NOMO-1 treated with dmso at 0.1 percent for 144 hours (cell line): ENCODE data around the gene GGT5.
"Not testable (repeated sequence)": the region's sequence is repeated elsewhere in the genome, so short reads cannot be mapped to it uniquely, and the experiment has no call there.

Experiments used
- DNase-seq: peaks from one replicate; lab custom pipeline; 2025; ENCODE audit not compliant: unreplicated experiment; lab: John Stamatoyannopoulos, UW

GGT5 gene

DNA sequence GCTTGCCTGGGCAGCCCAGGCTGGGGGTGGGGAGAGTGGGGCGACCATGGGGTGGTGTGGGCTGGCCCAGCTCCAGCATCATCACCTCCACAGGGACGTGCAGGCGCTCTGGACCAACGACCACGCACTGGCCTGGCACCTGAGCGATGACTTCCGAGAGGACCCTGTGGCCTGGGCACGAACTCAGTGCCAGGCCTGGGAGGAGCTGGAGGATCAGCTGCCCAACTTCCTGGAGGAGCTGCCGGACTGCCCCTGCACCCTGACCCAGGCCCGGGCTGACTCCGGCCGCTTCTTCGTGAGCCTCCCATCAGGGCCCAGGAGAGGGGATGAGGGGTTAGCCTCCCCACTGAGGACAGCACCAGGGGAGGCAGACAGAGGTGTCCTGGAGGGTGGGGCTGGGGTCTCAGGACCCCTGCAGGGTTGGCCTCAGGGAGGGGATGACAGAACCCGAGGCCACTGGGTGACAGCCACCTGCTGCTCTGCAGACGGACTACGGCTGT is 59.8 kb downstream of the GGT5 start:
- no peak for DNase-seq

GRCh38 chr22:24184057-24184798 is 60.7 kb downstream of the GGT5 start:
- no peak for DNase-seq

DNA sequence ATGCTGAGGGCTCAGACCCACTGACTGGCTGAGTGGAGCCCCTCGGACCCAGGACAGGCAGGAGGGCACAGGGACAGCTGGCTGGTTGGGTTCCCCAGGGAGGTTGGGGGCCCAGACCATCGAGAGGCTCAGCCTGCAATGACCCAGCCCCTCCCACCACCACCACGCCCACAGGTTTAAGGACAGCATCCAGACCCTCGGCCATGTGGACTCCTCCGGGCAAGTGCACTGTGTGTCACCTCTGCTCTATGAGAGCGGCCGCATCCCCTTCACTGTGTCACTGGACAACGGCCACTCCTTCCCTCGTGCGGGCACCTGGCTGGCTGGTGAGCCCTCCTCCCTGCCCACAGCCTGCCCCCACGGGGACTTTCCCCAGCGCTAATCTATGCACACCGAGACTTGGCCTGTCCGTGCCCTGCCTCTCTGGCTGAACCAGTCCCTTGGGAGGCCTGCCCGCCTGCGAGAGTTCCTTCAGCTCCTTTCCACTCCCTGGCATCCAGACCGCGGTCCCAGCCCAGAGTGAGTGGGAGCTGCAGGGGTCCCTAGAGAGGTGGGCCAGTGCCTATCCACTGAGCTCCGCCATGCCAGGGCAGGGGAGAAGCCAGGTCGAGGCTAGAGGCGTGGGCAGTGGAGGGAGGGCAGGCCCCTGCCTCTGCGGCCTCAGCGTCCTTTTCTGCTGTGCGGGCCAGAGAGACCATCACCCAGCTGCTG is 61.4 kb downstream of the GGT5 start:
- no peak for DNase-seq

GRCh38 chr22:24182900-24183246 is 62.0 kb downstream of the GGT5 start:
- DNase-seq: not testable (repeated sequence)

DNA sequence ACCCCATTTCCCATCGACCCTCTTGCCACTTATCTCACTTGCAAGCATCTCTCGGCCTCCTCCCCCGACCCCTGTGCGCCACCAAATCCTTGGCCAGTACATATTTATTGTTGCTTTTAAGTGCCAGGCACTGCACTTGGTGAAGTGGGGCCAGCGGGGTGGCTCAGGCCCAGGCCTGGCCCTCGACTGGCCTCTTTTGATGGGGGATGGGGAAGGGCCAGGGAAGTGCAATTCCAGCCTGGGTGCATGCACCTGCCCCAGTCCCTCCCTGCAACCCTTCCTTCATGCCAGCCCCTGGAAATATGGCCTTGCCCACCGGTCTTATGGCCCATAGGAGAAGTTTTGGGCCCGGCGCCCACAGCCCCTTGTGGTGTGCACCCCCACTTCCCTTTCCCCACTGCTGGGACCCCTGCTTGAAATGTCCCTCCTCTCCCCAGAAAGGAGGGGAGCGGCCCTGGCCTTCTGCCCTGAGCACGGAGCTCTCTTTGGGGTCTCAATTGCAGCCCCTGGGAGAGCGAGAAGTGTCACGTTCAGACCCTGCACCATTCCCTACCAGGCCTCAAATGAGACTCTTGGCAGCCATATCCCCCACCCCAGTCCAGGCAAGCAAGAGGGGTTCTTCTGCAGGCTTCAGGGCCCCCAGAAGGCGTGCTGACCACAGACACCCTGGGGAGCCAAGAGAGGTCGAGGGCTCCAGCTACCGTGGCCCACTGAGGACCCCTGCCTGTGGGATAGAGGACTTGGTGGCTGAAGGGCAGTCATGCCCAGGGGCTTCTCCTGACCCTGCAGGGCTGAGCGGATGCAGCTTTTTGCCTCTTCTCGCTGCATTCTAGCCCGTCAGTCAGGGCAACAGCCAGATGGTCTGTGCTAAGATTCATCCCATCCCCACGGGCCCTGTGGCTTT is 62.6 kb downstream of the GGT5 start:
- DNase-seq: no peak

- no peak for DNase-seq
Measured at GRCh38 chr22:24181088-24181995, 63.5 kb downstream of the GGT5 start, which contains the start of gene SUSD2. Gene SUSD2 (plus strand): TSS chr22:24181487. CDS start chr22:24181520, 33 bp downstream.

GRCh38 chr22:24180316-24181087 is 64.4 kb downstream of the GGT5 start:
- DNase-seq: no peak

- DNase-seq: no peak
Measured at GRCh38 chr22:24179478-24180210, 65.2 kb downstream of the GGT5 start.

DNA sequence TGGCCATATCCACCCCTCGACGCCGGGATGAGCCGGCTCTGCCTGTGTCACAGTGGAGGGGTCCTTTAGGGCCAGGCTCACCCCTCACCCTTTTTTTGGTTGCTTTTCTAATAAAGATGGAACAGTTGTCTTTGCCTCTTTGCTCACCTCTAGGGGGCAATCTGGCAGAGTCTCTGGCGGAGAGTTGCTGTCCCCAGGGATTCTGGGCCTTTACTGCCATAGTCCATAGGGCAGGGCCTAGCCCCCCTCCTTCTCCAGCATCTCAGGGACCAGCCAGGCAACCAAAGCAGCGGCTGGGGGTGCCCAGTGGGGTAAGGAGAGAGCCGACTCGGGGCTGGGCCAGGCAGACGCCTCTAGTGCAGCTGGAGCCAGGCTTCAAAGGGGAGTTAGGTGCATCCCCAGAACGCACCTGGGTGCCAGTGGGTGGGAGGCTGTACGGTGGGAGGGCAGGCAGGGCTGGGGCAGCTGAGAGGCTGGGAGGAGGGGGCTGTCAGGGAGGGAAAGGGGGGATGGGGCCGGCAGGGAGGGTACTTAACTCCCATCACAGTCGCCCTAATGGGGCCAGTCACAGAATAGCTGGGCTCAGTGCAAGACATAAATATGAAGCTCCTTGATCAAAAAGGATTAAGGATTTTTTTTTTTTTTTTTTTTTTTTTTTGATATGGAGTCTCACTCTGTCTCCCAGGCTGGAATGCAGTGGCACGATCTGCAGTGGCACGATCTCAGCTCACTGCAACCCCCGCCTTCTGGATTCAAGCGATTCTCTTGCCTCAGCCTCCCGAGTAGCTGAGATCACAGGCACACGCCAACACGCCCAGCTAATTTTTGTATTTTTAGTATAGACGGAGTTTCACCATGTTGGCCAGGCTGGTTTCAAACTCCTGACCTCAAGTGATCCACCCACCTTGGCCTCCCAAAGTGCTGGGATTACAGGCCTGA is 66.1 kb downstream of the GGT5 start:
- DNase-seq: no peak

- DNase-seq: no peak
Measured at GRCh38 chr22:24178021-24178431, 66.9 kb downstream of the GGT5 start.

DNA sequence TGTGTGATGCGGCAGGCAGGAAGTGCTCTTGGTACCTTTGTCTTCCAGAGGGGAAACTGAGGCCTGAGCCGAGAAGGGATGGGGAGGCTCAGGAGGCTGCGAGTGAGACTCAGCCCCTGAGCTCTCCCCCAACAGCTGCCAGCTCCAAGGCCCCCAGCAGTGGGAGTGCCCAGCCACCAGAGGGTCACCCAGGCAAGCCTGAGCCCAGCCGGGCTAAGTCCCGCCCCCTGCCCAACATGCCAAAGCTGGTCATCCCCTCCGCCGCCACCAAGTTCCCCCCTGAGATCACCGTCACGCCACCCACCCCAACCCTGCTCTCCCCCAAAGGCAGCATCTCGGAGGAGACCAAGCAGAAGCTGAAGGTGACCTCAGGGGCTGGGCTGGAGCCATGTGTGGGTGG is 67.4 kb downstream of the GGT5 start:
- DNase-seq: no peak

DNA sequence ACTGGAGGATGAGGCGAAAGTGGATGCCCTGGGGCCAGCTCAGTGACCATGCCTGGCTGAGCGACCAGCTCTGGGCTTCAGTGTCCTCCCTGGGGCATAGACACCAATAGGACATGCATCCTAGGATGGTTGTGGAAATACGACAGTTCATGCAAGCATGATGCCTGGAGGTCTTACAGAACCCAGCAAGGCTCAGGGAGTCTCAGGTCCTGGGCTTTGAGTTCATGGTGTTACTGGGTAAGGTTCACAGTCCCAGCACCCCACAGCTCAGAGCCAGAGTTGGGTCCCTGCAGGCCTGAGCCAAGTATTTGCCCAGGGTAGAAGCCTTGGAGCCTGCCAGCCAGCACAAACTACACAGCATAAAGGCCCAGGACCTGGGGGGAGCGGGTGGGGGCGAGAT is 67.8 kb downstream of the GGT5 start:
- DNase-seq: no peak

GRCh38 chr22:24176630-24177029 is 68.3 kb downstream of the GGT5 start:
- no peak for DNase-seq

GRCh38 chr22:24176040-24176439 is 68.8 kb downstream of the GGT5 start:
- no peak for DNase-seq

GRCh38 chr22:24175160-24175808 is 69.6 kb downstream of the GGT5 start:
- DNase-seq: no peak

GRCh38 chr22:24171822-24172221 is 73.1 kb downstream of the GGT5 start:
- no peak for DNase-seq

DNA sequence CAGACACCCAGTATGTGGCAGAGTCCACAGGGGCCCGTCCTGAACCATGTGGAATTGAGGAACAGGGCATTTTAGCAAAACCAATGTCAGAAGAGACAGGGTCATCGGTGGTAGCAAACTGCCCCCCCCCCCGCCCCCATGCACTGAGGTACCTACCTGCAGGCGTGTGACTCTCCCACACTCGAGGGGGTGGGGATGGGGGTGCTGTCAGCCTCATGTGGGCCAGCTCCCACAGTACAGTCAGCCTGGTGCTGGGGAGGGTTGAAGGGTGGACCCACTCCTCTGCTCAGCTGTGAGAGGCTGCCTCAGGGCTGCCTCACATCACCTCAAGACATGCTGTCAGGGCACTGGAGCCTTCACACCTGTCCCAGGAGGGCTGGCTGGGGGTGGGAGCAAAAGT is 74.2 kb downstream of the GGT5 start:
- no peak for DNase-seq
